ENCODE results near the gene RING1. TPM values are rescaled to one million over a fixed set of nuclear protein-coding genes. Genes with fewer than 3 reads are reported as not detected.

Gene RING1
- total and polyA plus RNA-seq, 10 of the 15 experiments (the other 5 are each of a cell fraction or from before 2014, with no cell fraction given), result 2.0 to 27.2 (median 15.8) TPM

DNA sequence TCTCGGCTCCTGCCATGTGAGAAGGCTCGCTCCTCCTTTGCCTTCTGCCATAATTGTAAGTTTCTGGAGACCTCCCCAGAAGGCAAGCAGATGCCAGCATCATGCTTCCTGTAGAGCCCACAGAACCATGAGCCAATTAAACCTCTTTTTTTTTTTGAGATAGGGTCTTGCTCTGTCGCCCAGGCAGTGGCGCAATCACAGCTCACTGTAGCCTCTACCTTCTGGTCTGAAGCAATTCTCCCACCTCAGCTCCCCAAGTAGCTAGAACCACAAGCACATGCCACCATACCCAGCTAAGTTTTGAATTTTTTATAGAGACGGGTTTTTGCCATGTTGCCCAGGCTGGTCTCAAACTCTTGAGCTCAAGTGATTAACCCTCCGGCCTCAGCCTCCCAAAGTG, 28.6 kb downstream of the RING1 start:
- H3K4me2 ChIP-seq (ENCODE audit: control insufficient read depth, insufficient read depth), result no peak overlapping the region
- in situ Hi-C loops (cut with MboI), result no loop called here
- CTCF ChIA-PET, result interaction anchor here (1.5 kb wide), 1 partner anchor 10 kb away, joined by 4 read pairs; no protein-coding TSS in a partner anchor

GRCh38 chr6:33237741-33238140, 29.4 kb downstream of the RING1 start:
- ChIA-PET POLR2A (interaction anchor here (0.9 kb wide), 1 partner anchor 34 kb away, joined by 3 read pairs; the partner anchor contains the start of genes RPS18 and VPS52), RAD21 (ENCODE audit: unreplicated experiment) (no interaction called here), SMC1A (ENCODE audit: uncharacterized antibody, unreplicated experiment) (no interaction called here), CTCF (interaction anchor here (1.0 to 1.5 kb wide), 5 partner anchors 9 to 90 kb away, joined by 3 to 7 read pairs (median 4); no protein-coding TSS in a partner anchor)
- Histone ChIP-seq H3K9ac (ENCODE audit: control insufficient read depth, insufficient read depth, low read length) (no peak overlapping the region), H4K20me1 (ENCODE audit: control insufficient read depth, insufficient read depth) (no peaks in the 10 kb centered on the region), H3K79me2 (ENCODE audit: control insufficient read depth, insufficient read depth, low read length) (no peaks in the 10 kb centered on the region), H3K9me3 (replicated peaks; ENCODE audit: control insufficient read depth, insufficient read depth, low read length) (no peaks in the 10 kb centered on the region), H3K27ac (ENCODE audit: control insufficient read depth, insufficient read depth) (no peak overlapping the region), H3K27me3 (replicated peaks in 1 of 2; ENCODE audit: control insufficient read depth in 2 of 2, insufficient read depth in 2 of 2, low read length in 1 of 2) (peaks cover 2 to 3% of the 10 kb centered on the region in 2 experiments; a peak in 2 of 4 replicates), H3K4me1 (ENCODE audit: control insufficient read depth, insufficient read depth, low read length) (no peaks in the 10 kb centered on the region), H3K36me3 (ENCODE audit: control insufficient read depth in 2 of 2, insufficient read depth in 2 of 2, low read length in 1 of 2) (no peaks in the 10 kb centered on the region), H3K4me2 (ENCODE audit: control insufficient read depth, insufficient read depth) (no peak overlapping the region), H2AFZ (ENCODE audit: control insufficient read depth, low read depth, low read length) (no peak overlapping the region), H3K4me3 (no peak overlapping the region)
- ATAC-seq (no peak), DNase-seq (ENCODE audit: low read depth, low spot score) (no peak), FAIRE-seq (no peak)
- in situ Hi-C loops (cut with MboI) (no loop called here), intact Hi-C loops (cut with micrococcal nuclease; ENCODE audit: unreplicated experiment) (no loop called here)
- no TSS peak for BruUV-seq (replicated peaks)
- 3% methylated on average over 2 of the region's 2 CpGs for WGBS (ENCODE audit: insufficient coverage, insufficient replicate concordance, low lambda C conversion rate, missing lambda C conversion rate)
- TF ChIP-seq USF2 (IDR thresholded peaks at IDR 0.05; ENCODE audit: borderline replicate concordance, low read depth, low read length) (no peak), YY1 (IDR thresholded peaks at IDR 0.05; ENCODE audit: low read depth, low read length) (no peak), DPF2 (IDR thresholded peaks at IDR 0.05) (no peak), HDAC2 (IDR thresholded peaks at IDR 0.05) (no peak)
- TF ChIP-seq, protein P1, sequence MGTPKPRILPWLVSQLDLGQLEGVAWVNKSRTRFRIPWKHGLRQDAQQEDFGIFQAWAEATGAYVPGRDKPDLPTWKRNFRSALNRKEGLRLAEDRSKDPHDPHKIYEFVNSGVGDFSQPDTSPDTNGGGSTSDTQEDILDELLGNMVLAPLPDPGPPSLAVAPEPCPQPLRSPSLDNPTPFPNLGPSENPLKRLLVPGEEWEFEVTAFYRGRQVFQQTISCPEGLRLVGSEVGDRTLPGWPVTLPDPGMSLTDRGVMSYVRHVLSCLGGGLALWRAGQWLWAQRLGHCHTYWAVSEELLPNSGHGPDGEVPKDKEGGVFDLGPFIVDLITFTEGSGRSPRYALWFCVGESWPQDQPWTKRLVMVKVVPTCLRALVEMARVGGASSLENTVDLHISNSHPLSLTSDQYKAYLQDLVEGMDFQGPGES (IDR thresholded peaks at IDR 0.05), result no peak
- TF ChIP-seq, protein P2, sequence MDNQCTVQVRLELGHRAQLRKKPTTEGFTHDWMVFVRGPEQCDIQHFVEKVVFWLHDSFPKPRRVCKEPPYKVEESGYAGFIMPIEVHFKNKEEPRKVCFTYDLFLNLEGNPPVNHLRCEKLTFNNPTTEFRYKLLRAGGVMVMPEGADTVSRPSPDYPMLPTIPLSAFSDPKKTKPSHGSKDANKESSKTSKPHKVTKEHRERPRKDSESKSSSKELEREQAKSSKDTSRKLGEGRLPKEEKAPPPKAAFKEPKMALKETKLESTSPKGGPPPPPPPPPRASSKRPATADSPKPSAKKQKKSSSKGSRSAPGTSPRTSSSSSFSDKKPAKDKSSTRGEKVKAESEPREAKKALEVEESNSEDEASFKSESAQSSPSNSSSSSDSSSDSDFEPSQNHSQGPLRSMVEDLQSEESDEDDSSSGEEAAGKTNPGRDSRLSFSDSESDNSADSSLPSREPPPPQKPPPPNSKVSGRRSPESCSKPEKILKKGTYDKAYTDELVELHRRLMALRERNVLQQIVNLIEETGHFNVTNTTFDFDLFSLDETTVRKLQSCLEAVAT (IDR thresholded peaks at IDR 0.05), result no peak
- TF ChIP-seq, protein P3, sequence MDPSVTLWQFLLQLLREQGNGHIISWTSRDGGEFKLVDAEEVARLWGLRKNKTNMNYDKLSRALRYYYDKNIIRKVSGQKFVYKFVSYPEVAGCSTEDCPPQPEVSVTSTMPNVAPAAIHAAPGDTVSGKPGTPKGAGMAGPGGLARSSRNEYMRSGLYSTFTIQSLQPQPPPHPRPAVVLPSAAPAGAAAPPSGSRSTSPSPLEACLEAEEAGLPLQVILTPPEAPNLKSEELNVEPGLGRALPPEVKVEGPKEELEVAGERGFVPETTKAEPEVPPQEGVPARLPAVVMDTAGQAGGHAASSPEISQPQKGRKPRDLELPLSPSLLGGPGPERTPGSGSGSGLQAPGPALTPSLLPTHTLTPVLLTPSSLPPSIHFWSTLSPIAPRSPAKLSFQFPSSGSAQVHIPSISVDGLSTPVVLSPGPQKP (IDR thresholded peaks at IDR 0.05; ENCODE audit: low read depth, low read length), result no peak

More for the DNA sequence above, 28.6 kb downstream of the RING1 start:
- H3K36me3 ChIP-seq (ENCODE audit: control insufficient read depth in 2 of 2, insufficient read depth in 2 of 2, low read length in 1 of 2), result no peaks in the 10 kb centered on the region
- H3K27me3 ChIP-seq (replicated peaks in 1 of 2; ENCODE audit: control insufficient read depth in 2 of 2, insufficient read depth in 2 of 2, low read length in 1 of 2), result peaks cover 2 to 3% of the 10 kb centered on the region in 2 experiments; a peak in 2 of 4 replicates
- no peaks in the 10 kb centered on the region for H4K20me1 ChIP-seq (ENCODE audit: control insufficient read depth, insufficient read depth)
- ChIA-PET SMC1A (ENCODE audit: uncharacterized antibody, unreplicated experiment) (no interaction called here), POLR2A (interaction anchor here (0.7 kb wide), 1 partner anchor 131 kb away, joined by 4 read pairs; no protein-coding TSS in a partner anchor), RAD21 (ENCODE audit: unreplicated experiment) (interaction anchor here (2.6 kb wide), 1 partner anchor 12 kb away, joined by 6 read pairs; no protein-coding TSS in a partner anchor)
- TF ChIP-seq NRF1 (conservative IDR thresholded peaks at IDR 0.05; ENCODE audit: low read depth, low read length), result no peak
- TF ChIP-seq USF1 (IDR thresholded peaks at IDR 0.05; ENCODE audit: borderline replicate concordance, extremely low read length, insufficient read depth, low read depth, low read length), result no peak
- no peak for TF ChIP-seq SMAD1 (IDR thresholded peaks at IDR 0.05; ENCODE audit: low read depth, partially characterized antibody)
- no peak for TF ChIP-seq ESRRA (IDR thresholded peaks at IDR 0.05; ENCODE audit: low read length)
- TF ChIP-seq, protein P4, sequence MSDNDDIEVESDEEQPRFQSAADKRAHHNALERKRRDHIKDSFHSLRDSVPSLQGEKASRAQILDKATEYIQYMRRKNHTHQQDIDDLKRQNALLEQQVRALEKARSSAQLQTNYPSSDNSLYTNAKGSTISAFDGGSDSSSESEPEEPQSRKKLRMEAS (IDR thresholded peaks at IDR 0.05; ENCODE audit: low read depth, low read length), result no peak
- DNase-seq (ENCODE audit: low read depth, low spot score) (no peak), ATAC-seq (no peak), FAIRE-seq (no peak)
- H2AFZ ChIP-seq (ENCODE audit: control insufficient read depth, low read depth, low read length), result no peak overlapping the region
- no peaks in the 10 kb centered on the region for H3K9me3 ChIP-seq (replicated peaks; ENCODE audit: control insufficient read depth, insufficient read depth, low read length)
- no peaks in the 10 kb centered on the region for H3K4me1 ChIP-seq (ENCODE audit: control insufficient read depth, insufficient read depth, low read length)
- no TSS peak for BruUV-seq (replicated peaks)
- H3K4me3 ChIP-seq, result no peak overlapping the region
- H3K79me2 ChIP-seq (ENCODE audit: control insufficient read depth, insufficient read depth, low read length), result no peaks in the 10 kb centered on the region
- no peak overlapping the region for H3K9ac ChIP-seq (ENCODE audit: control insufficient read depth, insufficient read depth, low read length)
- intact Hi-C loops (cut with micrococcal nuclease; ENCODE audit: unreplicated experiment), result no loop called here
- no peak overlapping the region for H3K27ac ChIP-seq (ENCODE audit: control insufficient read depth, insufficient read depth)
- WGBS (ENCODE audit: insufficient coverage, insufficient replicate concordance, low lambda C conversion rate, missing lambda C conversion rate), result 61% methylated on average over 6 of the region's 6 CpGs
